Retinal pigment epithelial cell (primary cell): Measurements from ENCODE around the gene ANKRD65.

ENCODE experiments used
- DNase-seq: peaks from one replicate; pipeline ENCODE4 v3.0.0-alpha.2; 2010; ENCODE audit warnings: low read depth
- H3K4me3 ChIP-seq: 2 replicates; pipeline ENCODE4 v1.5.1; 2011; ENCODE audit warnings: mild to moderate bottlenecking, low read length, control low read depth, moderate library complexity
- TF ChIP-seq, protein P1 (sequence below): conservative IDR thresholded peaks from 2 replicates; pipeline ENCODE4 v1.5.1; 2011; ENCODE audit warnings: low read depth, low read length, control low read depth, inconsistent platforms

The ANKRD65 gene

DNA sequence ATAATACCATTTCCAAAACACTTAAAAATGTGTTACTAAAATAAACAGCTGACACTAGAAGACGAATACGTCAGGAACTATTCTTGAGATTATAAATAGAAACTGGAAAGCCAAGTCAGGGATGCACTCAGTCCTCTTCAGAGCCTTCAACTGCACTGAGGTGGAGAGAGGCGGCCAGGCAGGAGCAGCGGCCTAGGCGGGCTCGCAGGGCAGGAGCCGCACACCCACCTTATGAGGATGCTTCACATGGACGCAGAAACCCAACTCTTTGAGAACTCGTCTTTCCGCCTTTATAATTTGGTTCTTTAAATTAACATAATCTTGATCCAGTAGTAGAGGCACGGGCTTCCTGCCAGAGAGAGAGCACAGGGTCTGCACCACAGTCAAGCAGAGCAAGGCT, 25.9 kb downstream of the ANKRD65 start:
- H3K4me3 ChIP-seq = no peak overlapping the region
- DNase-seq = no peak
- TF ChIP-seq, protein P1, sequence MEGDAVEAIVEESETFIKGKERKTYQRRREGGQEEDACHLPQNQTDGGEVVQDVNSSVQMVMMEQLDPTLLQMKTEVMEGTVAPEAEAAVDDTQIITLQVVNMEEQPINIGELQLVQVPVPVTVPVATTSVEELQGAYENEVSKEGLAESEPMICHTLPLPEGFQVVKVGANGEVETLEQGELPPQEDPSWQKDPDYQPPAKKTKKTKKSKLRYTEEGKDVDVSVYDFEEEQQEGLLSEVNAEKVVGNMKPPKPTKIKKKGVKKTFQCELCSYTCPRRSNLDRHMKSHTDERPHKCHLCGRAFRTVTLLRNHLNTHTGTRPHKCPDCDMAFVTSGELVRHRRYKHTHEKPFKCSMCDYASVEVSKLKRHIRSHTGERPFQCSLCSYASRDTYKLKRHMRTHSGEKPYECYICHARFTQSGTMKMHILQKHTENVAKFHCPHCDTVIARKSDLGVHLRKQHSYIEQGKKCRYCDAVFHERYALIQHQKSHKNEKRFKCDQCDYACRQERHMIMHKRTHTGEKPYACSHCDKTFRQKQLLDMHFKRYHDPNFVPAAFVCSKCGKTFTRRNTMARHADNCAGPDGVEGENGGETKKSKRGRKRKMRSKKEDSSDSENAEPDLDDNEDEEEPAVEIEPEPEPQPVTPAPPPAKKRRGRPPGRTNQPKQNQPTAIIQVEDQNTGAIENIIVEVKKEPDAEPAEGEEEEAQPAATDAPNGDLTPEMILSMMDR = no peak

DNA sequence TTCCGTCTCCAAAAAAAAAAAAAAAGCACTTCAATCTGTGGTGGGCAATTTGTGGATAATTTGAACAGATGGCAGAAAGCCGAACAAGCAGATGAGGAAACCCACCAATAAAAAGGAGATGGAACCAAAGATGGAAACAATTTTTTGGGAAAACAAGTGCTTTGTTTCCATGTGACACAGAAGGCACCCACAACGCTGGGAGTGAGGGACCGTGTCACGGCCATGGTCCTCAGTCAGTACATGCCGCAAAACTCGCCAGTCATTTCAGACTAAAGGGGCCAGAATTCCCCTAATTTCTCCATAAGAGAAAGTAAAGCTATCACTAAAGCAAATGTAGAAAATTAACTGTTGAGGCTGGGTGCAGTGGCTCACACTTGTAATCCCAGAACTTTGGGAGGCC, 27.0 kb downstream of the ANKRD65 start:
- no peak overlapping the region for H3K4me3 ChIP-seq
- TF ChIP-seq, protein P1 = no peak
- no peak for DNase-seq

DNA sequence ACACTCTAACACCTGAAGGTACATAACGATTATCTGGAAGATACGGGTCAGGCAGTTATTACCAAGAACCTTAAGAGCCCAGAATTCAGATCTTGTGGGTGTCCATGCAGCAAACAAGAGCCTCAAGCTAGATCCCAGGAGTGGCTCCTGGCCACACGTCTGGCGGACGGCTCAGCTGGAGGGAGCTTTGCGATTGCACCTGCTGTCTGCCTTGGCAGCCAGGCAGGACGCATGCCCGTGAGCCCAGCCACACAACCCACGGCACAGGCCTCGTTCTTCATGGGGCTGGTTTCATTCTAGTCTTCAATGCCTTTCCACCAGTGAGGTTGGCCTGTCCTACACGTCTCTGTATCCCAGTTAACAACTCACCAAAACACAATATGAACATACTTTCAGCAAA, 27.6 kb downstream of the ANKRD65 start:
- DNase-seq = no peak
- H3K4me3 ChIP-seq = no peak overlapping the region
- TF ChIP-seq, protein P1 = no peak

DNA sequence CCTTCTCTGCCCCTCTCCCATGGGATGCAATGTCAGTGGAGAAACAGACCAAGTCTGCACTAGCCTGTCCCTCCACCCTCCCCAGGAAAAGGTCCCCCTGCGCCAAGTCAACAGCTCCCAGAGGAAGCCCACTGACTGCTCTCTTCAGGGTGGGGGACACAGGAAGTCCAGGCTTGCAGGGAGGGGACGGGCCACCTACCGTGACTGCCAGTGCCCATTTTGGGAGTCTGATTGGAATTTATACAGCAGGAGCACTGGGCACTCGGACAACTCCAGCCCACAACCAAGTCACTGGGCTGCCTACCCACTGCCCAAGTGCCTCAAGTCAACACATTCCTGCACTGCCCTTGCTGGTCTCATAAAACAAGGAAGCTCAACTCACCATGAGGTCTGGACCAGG, 28.1 kb downstream of the ANKRD65 start:
- TF ChIP-seq, protein P1 = no peak
- DNase-seq = no peak
- no peak overlapping the region for H3K4me3 ChIP-seq

DNA sequence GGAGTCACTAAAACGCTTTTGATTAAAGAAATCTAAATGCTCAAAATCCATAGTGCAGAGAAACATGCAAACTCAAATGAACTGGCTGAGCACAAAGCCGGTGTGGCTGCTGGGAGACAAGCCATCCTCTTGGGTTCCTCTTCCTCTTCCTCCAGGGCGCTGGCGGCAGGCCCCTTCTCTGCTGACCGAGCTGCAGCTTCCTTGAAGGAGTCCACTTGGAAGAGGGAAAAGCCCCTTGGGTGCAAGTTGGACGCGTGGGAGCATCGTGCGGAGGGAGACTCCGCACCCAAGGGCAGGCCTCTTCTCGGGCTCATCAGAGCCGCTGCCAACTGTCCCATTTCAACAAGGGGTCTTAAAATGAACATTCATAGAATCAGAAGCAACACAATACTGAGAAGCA, 29.9 kb downstream of the ANKRD65 start:
- H3K4me3 ChIP-seq = no peak overlapping the region
- TF ChIP-seq, protein P1 = no peak
- DNase-seq = no peak

DNA sequence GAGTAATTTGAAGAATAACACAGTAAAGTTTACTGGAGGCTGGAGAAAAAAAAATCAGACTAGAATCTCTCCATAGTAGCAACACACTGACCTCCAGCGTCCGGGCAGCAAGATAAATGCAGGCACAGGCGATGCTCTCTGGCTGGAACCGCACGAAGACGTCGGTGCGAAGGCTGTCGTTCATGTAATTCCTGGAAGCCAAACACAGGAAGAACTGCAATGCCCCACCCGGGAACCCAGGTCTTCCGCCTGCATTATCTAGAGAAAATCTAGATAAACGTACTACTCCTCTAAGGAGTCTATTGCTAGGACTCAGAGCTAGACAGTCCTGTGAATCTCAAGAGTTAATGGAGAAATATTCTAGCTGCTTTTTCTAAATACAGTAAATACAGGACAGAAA, 30.4 kb downstream of the ANKRD65 start:
- TF ChIP-seq, protein P1 = no peak
- no peak for DNase-seq

DNA sequence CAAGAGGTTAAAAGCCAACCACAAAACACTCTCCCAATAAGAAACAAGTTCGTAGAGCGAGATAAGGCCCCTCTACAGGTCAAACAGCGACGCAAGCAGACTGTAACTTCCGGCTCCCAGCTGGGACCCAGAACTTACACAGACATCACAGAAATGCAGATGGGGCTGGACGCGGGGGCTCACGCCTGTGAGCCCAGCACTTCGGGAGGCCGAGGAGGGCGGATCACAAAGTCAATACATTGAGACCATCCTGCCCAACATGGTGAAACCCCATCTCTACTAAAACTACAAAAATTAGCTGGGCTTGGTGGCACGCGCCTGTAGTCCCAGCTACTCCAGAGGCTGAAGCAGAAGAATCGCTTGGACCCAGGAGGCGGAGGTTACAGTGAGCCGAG, 33.0 kb downstream of the ANKRD65 start:
- DNase-seq = no peak
- H3K4me3 ChIP-seq = no peak overlapping the region
- TF ChIP-seq, protein P1 = no peak

More for the DNA sequence above, 30.4 kb downstream of the ANKRD65 start:
- no peak overlapping the region for H3K4me3 ChIP-seq
